ENCODE data around the gene LY6G6C. TPM values are rescaled to one million over a fixed set of nuclear protein-coding genes. Genes with fewer than 3 reads are reported as not detected.

The LY6G6C gene
- total RNA-seq, 2 donors from 2014 or later, result 0.29 to 0.38 TPM

DNA sequence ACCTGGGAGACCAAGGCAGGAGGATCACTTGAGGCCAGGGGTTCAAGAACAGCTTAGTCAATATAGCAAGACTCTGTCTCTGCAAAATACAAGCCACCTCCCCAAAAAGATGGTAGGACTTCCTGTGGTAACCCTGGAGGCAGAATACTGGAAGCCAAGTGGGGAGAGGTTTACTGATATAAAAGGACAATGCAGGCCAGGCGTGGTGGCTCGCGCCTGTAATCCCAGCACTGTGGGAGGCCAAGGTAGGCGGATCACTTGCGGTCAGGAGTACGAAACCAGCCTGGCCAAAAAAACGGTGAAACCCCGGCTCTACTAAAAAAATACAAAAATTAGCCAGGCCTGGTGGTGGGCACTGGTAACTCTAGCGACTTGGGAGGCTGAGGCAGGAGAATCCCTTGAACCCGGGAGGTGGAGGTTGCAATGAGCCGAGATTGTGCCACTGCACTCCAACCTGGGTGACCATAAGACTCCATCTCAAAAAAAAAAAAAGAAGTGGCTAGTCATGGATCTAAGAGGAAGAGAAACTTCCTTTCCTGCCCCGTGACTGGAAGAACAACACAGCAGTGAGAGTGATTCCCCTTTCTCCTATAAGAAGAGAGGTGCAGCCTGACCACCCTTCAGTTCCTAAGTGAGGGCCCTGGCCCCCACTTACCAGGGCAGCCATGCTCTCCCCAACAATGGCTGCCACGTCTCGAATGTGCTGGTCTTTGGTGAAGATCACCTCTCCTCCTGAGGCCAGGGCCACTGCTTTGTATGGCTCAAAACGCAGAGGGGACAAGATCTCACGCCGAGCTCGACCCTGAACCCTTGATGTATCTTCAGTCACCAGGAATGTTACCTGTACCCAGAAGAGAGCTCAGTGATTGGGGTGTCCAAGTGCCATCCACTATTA is 47.1 kb upstream of the LY6G6C start:
- no peak overlapping the region for H3K4me3 Mint-ChIP-seq
- no peaks in the 10 kb centered on the region for H3K9me3 Mint-ChIP-seq
- no peaks in the 10 kb centered on the region for H3K27me3 Mint-ChIP-seq (ENCODE audit: insufficient read depth)
- TF ChIP-seq, protein P1, sequence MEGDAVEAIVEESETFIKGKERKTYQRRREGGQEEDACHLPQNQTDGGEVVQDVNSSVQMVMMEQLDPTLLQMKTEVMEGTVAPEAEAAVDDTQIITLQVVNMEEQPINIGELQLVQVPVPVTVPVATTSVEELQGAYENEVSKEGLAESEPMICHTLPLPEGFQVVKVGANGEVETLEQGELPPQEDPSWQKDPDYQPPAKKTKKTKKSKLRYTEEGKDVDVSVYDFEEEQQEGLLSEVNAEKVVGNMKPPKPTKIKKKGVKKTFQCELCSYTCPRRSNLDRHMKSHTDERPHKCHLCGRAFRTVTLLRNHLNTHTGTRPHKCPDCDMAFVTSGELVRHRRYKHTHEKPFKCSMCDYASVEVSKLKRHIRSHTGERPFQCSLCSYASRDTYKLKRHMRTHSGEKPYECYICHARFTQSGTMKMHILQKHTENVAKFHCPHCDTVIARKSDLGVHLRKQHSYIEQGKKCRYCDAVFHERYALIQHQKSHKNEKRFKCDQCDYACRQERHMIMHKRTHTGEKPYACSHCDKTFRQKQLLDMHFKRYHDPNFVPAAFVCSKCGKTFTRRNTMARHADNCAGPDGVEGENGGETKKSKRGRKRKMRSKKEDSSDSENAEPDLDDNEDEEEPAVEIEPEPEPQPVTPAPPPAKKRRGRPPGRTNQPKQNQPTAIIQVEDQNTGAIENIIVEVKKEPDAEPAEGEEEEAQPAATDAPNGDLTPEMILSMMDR (conservative IDR thresholded peaks at IDR 0.05), result no peak
- Histone ChIP-seq H3K27me3 (ENCODE audit: control insufficient read depth, insufficient read depth, low read length, poor library complexity, severe bottlenecking) (no peaks in the 10 kb centered on the region), H3K9ac (ENCODE audit: extremely low read depth, low read length, poor library complexity, severe bottlenecking) (no peak overlapping the region), H3K27ac (ENCODE audit: low read depth, low read length) (no peak overlapping the region), H3K9me3 (ENCODE audit: control insufficient read depth, low read length) (no peaks in the 10 kb centered on the region), H3K4me3 (ENCODE audit: low read length) (no peak overlapping the region), H3K36me3 (ENCODE audit: control insufficient read depth, insufficient read depth, low read length) (no peaks in the 10 kb centered on the region), H3K4me1 (ENCODE audit: control insufficient read depth, insufficient read depth, low read length) (no peaks in the 10 kb centered on the region)
- H3K4me1 Mint-ChIP-seq, result peaks cover 13% of the 10 kb centered on the region
- H3K36me3 Mint-ChIP-seq (ENCODE audit: low read depth), result peaks cover 2% of the 10 kb centered on the region
- no peak overlapping the region for H3K27ac Mint-ChIP-seq
- 92 to 95% methylated on average over 14 to 18 of the region's 18 CpGs for WGBS, 2 experiments (ENCODE audit: insufficient coverage in 1 of 2, insufficient read length in 1 of 2)
- no peak for DNase-seq

DNA sequence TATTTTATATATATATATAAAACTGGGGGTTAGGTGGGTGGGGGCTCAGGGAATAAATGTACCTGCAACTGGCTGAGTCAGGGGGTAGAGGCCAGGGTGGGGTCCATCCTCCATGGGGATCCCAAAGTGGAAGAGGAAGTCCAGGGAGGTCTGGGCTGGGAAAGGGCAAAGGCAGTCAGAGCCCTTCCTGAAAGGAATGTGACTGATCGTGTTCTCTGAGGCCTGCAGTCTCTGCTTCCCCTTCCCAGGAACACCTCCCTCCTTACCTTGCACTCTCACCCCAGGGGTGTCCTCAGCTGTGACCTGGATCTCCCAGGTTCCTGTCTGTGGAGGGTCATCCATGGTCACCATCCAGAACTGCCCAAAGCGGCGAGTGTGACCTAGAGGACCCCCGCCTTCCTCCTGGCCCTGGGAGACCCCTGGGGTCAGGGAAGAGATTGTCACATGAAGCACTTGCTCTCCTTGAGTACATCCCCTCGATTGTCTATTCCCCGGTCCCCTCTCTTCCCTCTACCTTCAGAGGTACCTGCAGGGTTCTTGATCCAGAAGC is 45.6 kb upstream of the LY6G6C start:
- DNase-seq, result no peak
- Mint-ChIP-seq H3K36me3 (ENCODE audit: low read depth) (peaks cover 7% of the 10 kb centered on the region), H3K4me1 (peaks cover 18% of the 10 kb centered on the region), H3K4me3 (no peak overlapping the region), H3K9me3 (no peaks in the 10 kb centered on the region), H3K27ac (no peak overlapping the region), H3K27me3 (ENCODE audit: insufficient read depth) (no peaks in the 10 kb centered on the region)
- H3K9ac ChIP-seq (ENCODE audit: extremely low read depth, low read length, poor library complexity, severe bottlenecking), result no peak overlapping the region
- 92 to 97% methylated on average over 3 to 6 of the region's 6 CpGs for WGBS, 2 experiments (ENCODE audit: insufficient coverage in 1 of 2, insufficient read length in 1 of 2)
- H3K4me1 ChIP-seq (ENCODE audit: control insufficient read depth, insufficient read depth, low read length), result no peaks in the 10 kb centered on the region
- H3K4me3 ChIP-seq (ENCODE audit: low read length), result no peak overlapping the region
- no peaks in the 10 kb centered on the region for H3K9me3 ChIP-seq (ENCODE audit: control insufficient read depth, low read length)
- no peaks in the 10 kb centered on the region for H3K36me3 ChIP-seq (ENCODE audit: control insufficient read depth, insufficient read depth, low read length)
- TF ChIP-seq, protein P1 (conservative IDR thresholded peaks at IDR 0.05), result no peak
- H3K27me3 ChIP-seq (ENCODE audit: control insufficient read depth, insufficient read depth, low read length, poor library complexity, severe bottlenecking), result no peaks in the 10 kb centered on the region
- H3K27ac ChIP-seq (ENCODE audit: low read depth, low read length), result no peak overlapping the region

DNA sequence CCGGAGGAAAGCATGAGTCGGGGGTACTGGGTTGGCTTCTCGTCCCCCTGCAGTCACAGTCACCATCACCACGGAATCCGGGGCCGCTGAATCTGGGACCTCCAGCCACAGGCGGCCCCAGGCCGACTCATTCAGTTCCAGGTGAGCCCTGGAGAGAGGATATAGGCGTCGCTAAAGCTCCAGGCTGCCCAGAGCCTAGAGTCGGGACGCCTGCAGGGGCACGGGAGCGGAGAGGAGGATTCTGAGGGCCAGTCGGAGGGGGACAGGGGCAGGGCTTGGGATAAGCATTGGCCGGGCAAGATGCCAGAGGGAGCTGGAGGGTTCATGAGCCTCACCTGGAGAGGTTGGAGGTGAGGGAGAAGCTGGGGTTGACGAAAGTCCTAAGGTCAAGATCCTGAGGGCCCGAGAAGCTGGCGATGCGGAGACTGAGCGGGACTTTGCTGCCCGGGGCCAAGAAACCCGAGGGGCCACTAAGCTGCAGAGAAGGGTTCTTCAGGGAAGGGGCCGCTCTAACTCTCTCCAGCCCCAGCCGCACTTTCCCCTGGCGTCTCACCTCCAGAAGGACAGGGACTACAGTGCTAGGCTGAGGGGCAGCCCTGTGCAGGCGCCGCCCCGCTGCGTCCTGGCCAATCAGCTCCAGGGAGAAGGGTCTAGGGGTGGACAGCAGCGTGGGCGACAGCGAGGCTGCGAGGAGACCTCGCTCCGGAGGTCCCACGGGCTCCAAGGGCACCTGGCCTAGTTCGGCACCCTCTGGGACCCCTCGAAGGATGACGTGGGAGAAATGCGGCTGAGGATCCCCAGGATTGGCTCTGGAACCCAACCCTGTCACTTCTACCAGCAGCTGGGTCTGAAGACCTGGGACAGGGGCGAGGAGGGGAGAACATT is 44.6 kb upstream of the LY6G6C start:
- Histone ChIP-seq H3K4me1 (ENCODE audit: control insufficient read depth, insufficient read depth, low read length) (no peaks in the 10 kb centered on the region), H3K27ac (ENCODE audit: low read depth, low read length) (no peak overlapping the region), H3K4me3 (ENCODE audit: low read length) (no peak overlapping the region), H3K27me3 (ENCODE audit: control insufficient read depth, insufficient read depth, low read length, poor library complexity, severe bottlenecking) (no peaks in the 10 kb centered on the region), H3K36me3 (ENCODE audit: control insufficient read depth, insufficient read depth, low read length) (no peaks in the 10 kb centered on the region), H3K9me3 (ENCODE audit: control insufficient read depth, low read length) (no peaks in the 10 kb centered on the region), H3K9ac (ENCODE audit: extremely low read depth, low read length, poor library complexity, severe bottlenecking) (no peak overlapping the region)
- peak overlapping the region; percentile 41 for H3K27ac Mint-ChIP-seq
- peak; percentile 82 for DNase-seq
- WGBS, 2 experiments (ENCODE audit: insufficient coverage in 1 of 2, insufficient read length in 1 of 2), result 67 to 76% methylated on average over 34 to 42 of the region's 42 CpGs
- no peaks in the 10 kb centered on the region for H3K27me3 Mint-ChIP-seq (ENCODE audit: insufficient read depth)
- peaks cover 13% of the 10 kb centered on the region for H3K36me3 Mint-ChIP-seq (ENCODE audit: low read depth)
- H3K9me3 Mint-ChIP-seq, result no peaks in the 10 kb centered on the region
- peak overlapping the region; percentile 51 for H3K4me3 Mint-ChIP-seq
- TF ChIP-seq, protein P1 (conservative IDR thresholded peaks at IDR 0.05), result peak; percentile 33
- peaks cover 18% of the 10 kb centered on the region for H3K4me1 Mint-ChIP-seq

Data from endodermal cell (in vitro differentiated cells).